GM15510 (cell line): ENCODE results near the gene SEMA6B.

Experiments
- POLR2A ChIP-seq: IDR thresholded peaks from 3 replicates; pipeline ENCODE4 v1.6.1; 2011; ENCODE audit warnings: borderline replicate concordance; ENCODE audit not compliant: insufficient read length; ENCODE audit errors: extremely low read depth

Gene SEMA6B

DNA sequence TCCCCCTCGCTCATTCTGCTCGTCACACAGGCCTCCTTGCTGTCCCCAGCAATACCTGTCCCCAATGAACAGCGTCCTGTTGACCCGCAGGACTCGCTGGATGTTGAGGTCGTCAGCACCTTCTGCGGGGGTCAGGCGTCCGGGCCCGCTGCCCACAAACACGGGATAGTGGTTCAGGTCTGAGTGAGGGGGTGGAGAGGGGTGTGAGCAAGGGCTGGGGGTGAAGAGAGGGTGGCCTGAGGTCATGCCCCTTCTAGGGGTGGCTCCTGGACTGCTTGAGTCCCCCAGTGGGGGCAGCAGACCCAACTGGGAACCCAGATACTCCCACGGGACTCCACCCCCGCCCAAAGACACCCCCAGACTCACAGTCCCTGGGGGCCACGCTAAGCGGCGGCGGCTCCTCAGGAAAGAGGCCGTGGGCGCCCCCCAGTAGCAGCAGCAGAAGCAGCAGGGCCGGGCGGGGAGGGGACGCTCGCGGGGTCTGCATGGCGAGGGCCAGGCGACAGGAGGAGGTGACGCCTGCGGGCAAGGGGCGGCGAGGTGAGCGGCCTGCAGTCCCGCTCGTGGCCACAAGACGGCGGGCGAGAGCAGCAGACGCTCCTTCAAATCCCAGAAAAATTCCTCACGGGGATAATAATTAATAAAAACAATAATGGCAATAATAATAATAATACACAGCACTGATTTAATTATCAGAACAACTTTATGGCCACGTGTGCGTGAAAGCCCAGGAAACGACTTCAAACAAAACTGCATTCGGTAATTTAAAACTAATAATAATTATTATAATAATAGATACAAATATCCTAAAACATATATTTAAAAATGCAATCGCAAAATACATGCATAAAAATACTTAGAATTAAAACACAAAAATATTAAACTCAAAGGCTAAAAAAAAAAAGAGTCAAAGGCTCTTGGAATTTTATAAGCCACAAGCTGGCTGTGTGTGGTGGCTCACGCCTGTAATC, 1.2 kb downstream of the SEMA6B start:
- TF ChIP-seq POLR2A = no peak

DNA sequence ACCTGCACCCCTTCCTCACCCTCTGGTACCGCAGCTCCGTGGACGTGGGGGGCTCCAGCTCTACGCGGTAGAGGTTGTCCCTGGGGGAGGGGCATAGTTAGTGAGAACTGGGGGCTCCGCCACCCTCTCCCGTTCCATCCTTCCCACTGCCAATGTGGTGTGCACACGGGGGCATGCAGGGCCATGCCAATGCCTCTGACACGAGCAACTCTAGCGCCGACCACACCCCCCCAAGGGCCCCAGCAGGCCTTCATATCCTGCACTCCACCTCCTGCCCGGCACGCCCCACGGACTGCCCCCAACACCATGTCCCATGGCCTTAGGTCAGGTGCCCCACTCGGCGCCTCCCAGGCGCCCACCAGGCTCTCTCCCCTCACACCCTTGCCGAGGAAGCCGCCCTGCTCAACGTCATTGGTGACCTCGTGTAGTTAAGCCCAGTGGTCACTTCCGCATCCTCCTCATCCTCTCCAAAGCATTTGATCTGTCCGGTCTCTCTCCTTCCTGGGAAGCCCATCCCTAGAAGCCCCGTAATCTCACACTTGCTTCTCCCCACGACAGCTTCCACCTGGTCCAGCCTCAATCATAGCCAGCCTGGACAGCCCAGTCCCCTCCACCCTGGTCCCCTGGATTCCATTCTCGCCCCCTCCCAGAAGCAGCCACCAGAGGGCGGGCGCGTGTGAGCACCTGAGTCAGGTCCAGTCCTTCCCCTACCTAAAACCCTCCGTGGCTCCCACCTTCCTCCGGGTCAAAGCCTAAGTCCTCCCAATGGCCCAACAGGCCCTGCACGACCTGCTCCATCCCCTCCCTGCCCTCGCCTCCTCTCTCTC, 2.1 kb downstream of the SEMA6B start:
- no peak for TF ChIP-seq POLR2A

DNA sequence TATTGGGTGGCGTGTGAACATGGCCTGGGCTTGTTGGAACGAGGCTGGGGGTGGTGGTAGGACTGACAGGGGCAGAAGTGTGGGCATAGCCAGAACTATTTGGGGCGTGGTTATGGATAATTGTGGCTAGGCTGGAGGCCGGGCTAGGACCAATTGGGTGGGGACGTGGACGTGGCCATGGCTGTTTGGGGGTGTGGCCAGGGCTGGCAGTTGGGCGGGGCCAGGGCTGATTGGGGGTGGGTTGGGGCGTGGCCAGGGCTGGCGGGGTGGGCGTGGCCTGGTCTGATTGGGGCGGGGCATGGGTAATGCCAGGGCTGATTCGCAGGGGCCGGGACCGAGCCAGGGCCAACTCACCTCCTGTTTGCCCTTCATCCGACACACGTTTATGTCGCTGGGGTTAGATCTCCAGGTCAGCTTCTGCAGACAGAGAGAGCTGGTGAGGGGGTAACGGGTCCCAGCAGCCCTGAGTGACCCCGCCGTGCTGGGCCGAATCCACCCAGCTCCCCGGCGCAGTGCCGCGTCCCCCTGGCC, 2.8 kb downstream of the SEMA6B start:
- TF ChIP-seq POLR2A = no peak

DNA sequence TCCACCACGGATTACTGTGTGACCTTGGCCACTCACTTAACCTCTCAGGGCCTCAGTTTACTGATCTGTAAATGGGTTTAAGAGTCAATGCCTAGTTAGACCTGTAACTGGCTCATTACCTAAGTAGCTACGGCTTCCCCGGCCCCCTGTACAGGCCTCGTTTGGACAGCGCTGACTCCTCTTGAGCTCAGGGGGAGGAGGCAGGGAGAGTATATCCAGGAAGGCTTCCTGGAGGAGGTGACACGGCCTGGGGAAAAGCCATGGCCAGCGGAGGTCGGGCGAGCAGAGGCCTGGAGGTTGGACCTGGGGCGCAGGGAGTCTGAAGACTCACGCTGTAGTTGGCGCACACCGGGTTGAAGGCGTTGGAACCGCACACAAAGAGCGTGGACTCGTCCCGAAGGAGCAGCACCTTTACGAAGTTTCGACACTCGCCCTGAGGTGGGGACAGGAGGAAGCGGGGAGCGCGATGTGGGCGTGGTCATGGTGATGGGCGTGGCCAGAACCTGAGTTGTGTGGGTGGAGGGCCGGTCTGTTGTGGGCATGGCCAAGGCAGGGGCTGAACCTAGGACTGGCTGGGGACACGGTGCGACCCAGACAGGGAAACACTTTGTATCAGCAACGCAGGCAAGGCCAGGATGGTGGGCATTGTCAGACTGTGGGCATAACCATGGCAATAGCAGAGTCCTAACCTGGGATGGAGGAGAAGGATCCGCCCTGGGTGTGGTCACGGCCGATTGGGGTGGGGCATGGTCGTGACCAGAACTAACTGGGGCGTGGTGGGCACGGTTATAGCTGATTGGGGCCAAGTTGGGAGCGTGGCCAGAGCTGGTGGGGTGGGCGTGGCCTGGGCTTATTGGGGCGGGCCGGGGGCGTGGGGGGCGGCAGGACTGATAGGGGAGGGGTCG, 3.6 kb downstream of the SEMA6B start:
- TF ChIP-seq POLR2A = no peak

DNA sequence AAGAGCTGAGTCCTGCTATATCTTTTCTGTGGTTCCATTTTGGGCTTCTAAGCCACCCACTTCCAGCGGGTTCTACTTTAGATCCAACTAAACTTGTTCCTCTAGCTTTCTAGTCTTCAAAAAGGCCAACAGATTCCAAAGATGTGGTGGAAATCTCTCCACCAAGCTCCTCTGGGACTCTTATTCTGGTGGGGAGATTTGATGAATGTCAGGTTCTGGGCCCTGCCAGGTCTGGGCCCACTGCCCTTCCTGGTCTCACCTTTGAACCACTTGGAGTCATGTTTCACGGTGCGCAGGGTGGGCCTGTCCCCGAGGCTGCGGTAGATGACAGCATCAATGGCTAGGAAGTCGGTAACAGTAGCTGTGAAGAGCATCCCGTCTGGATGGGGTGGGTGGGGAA, 4.8 kb downstream of the SEMA6B start:
- no peak for TF ChIP-seq POLR2A

DNA sequence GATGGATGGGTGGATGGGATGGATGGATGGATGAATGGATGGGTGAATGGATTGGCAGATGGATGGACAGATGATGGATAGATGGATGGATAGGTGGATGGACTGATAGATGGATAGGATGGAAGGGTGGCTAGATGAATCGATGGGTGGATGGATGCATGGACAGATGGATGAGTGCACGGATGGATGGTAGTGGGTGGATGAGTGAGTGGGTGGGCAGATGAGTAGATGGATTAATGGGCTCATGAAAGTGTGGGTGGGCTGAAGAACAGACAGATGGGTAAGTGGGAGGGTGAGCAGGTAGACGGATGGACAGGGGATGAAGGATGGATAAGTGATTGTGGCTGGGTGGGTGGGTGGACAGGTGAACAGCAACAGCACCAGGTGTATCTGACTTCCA, 5.7 kb downstream of the SEMA6B start:
- TF ChIP-seq POLR2A = no peak

DNA sequence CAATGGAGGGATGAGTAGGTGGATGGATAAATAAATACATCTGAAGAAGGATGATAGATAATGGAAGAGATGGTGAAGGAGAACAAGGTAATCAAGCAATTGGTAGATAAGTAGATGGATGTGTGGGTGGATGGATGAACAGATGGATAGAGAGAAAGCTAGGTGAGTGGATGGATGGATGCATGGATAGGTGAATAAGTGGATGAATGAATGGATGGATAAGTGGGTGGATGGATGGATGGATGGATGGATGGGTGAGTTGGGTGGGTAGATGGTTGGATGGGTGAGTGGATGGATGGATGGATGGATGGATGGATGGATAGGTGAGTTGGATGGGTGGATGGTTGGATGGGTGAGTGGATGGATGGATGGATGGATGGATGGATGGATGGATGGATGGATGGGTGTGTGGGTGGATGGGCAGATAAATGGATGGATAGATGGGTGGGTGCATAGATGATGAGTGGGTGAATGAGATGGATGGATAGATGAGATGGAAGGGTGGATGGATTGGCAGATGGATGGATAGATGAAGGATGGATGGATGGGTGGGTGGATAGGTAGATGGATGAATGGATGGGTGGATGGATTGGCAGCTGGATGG, 6.3 kb downstream of the SEMA6B start:
- TF ChIP-seq POLR2A = no peak

DNA sequence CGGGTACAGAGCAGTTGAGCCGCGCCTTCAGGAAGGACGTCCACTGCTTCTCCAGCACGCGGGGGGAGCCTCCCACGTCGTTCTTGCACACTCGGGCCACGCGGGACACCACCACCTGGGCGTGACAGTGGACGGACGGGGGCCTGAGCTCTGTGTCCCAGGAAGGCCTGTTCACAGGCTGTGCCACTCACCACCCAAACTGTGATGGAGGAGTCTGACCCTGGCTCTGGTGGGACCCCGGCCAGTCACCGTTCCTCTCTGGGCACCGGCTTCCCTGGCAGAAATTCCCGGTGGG, 7.0 kb downstream of the SEMA6B start:
- TF ChIP-seq POLR2A = no peak

DNA sequence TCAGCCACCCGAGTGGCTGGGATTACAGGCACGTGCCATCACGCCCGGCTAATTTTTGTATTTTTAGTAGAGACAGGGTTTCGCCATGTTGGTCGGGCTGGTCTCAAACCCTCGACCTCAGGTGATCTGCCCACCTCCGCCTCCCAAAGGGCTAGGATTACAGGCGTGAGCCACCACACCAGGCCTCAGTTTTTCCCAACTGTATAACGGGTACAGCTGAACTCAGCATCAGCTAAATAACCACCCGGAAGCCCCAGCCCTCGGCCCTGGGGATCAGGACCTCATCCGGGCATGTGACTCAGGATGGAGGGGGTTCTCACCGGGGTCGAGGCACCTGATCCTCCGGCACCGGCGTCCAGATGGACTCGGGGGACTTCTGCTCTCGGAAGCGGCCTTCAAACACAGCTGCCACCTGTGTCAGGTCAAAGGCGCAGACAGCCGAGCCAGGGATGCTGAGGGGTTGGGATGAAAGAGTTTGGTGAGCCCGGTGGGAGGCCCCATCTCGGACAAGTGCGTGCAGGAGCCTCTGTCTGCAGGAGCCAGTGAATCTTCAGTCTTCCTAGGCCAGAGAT, 8.9 kb downstream of the SEMA6B start:
- no peak for TF ChIP-seq POLR2A

DNA sequence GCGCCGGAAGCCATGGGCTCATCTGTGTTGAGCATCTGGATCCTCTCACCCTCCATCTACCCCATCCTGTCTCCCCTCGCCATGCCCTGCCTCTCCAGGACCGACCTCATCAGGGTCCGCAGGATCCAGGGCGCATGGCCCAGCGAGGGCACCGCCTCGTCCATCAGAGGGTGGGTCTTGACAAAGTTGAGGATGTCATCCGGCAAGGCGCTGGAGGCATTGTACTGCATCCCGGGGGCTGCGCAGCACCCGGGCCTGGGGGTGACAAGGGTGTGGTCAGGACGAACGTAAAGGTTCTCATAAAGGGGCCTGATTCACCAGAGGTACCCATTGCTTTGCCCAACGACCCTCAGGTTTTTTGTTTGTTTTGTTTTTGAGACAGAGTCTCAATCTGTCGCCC, 9.5 kb downstream of the SEMA6B start:
- TF ChIP-seq POLR2A = no peak

DNA sequence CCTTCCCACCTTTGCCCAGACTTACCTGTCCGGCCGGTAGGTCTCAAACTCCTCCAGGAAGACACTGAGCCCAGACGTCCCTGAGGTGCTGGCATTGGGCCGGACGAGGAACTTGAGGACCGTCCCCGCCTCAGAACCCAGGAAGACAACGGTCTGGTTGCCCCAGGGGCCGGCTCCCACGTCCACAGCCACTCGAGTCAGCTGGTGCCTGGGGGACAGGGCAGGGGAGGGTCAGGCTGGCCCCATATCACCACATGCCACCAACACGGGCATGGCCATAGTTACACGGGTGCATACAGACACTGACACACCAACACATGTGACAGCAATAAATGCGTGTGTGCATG, 11.3 kb downstream of the SEMA6B start:
- TF ChIP-seq POLR2A = no peak

DNA sequence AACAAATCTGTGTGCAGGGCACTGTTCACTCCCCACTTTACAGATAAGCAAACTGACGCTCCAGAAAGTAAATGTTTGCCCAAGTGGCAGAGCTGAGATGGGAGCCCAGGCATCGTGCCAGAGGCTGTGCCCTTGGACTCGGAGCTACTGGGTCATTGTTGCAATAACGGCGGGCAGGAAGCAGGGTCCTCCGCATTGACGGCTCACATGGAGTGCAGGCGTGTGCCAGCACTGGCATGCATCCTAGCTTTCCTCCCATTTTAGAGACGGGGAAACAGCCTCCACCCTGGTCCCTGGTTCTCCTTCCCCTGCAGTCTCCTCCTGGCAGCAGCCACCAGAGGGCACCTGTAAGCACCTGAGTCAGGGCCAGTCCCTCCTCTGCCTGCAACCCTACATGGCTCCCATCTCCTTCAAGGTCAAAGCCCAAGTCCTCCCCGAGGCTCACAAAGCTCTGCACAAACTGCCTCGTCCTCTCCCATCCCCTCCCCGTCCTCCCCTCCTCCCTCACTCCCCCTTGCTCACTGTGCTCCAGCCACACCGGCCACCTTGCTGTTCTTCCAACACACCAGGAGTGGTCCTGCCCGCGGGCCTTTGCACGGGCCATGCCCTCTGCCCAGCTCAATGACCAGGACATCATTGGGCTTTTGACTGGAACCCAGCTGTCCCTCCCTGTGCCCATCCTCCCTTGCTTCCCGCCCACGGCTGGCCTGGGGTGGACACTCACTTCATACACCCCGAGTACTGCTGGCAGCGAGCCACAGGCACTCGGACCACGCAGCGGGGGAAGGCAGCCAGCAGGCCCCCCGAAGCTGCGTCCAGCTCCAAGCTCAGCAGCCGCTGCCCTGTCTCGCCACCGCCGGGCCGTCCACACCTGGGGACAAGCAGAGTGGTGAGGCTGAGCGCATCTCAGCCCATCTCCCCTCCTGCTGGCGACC, 11.9 kb downstream of the SEMA6B start:
- TF ChIP-seq POLR2A = no peak
